Measurements from ENCODE around the gene TASP1.

Gene TASP1

GRCh38 chr20:13419477-13419876, 219.3 kb downstream of the TASP1 start:
- Histone ChIP-seq H3K4me3 (ENCODE audit: low read depth in 1 of 5, low read length in 5 of 5) (no peak overlapping the region), H3K27me3 (ENCODE audit: control insufficient read depth in 5 of 5, insufficient read depth in 4 of 5, low read length in 5 of 5) (no peaks in the 10 kb centered on the region), H3K27ac (ENCODE audit: low read depth, low read length) (no peak overlapping the region), H3K9me3 (ENCODE audit: control insufficient read depth in 5 of 5, low read length in 5 of 5) (no peaks in the 10 kb centered on the region), H3K4me1 (ENCODE audit: control insufficient read depth in 5 of 5, insufficient read depth in 5 of 5, low read length in 5 of 5) (no peaks in the 10 kb centered on the region), H3K36me3 (ENCODE audit: control insufficient read depth in 5 of 5, insufficient read depth in 5 of 5, low read length in 5 of 5) (peaks cover 0 to 8% (median 7%) of the 10 kb centered on the region in 5 donors), H3K9ac (ENCODE audit: low read length in 5 of 5) (no peak overlapping the region)

DNA sequence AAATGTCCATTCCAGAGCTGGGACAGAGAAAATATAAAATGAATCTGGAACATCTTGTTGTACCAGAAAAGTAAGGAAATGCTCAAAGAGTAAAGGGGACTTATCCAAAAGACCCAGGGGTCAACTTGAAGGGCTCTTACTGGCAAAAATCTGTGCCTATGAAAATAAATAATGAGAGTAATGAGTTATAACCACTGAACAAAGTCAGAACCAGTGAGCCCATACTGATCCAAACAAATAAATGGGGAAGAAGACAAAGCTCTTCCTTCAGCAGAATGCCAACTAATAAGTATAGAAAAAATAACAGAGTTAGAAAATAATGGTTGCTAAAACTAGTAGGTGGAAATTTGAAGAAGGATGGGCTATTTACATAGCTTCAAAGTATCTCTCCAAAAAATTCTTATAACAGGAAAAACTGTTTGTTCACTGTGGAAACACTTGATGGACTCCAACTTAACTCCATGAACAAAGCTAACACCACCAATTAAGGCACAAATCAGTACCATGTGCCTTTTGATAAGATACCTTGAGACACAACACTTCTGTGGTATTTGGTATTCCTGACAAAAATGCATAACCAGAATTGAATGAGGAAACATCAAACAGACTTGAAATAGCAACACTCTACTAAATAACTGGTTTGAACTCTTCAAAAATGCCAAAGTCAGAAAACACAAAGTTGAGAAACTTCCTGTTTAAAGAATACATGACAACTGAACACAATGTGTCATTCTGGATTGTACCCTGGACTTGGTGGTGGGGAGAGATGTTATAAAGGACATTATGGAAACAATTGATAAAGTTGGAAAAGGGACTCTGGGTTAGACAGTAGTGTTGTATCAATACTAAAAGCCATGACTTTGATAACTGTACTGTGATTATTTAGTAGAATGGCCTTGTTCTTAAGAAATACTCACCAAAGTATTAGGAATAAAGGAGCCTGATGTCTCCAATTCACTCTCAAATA, 220.2 kb downstream of the TASP1 start:
- Histone ChIP-seq H3K4me1 (ENCODE audit: control insufficient read depth in 5 of 5, insufficient read depth in 5 of 5, low read length in 5 of 5) (no peaks in the 10 kb centered on the region), H3K27me3 (ENCODE audit: control insufficient read depth in 5 of 5, insufficient read depth in 4 of 5, low read length in 5 of 5) (no peaks in the 10 kb centered on the region), H3K9me3 (ENCODE audit: control insufficient read depth in 5 of 5, low read length in 5 of 5) (no peaks in the 10 kb centered on the region), H3K27ac (ENCODE audit: low read depth, low read length) (no peak overlapping the region), H3K9ac (ENCODE audit: low read length in 5 of 5) (no peak overlapping the region), H3K4me3 (ENCODE audit: low read depth in 1 of 5, low read length in 5 of 5) (no peak overlapping the region), H3K36me3 (ENCODE audit: control insufficient read depth in 5 of 5, insufficient read depth in 5 of 5, low read length in 5 of 5) (peaks cover 0 to 8% (median 7%) of the 10 kb centered on the region in 5 donors)

- Histone ChIP-seq H3K9me3 (ENCODE audit: control insufficient read depth in 5 of 5, low read length in 5 of 5) (no peaks in the 10 kb centered on the region), H3K36me3 (ENCODE audit: control insufficient read depth in 5 of 5, insufficient read depth in 5 of 5, low read length in 5 of 5) (peaks cover 0 to 8% (median 7%) of the 10 kb centered on the region in 5 donors), H3K27ac (ENCODE audit: low read depth, low read length) (no peak overlapping the region), H3K4me3 (ENCODE audit: low read depth in 1 of 5, low read length in 5 of 5) (no peak overlapping the region), H3K9ac (ENCODE audit: low read length in 5 of 5) (no peak overlapping the region), H3K27me3 (ENCODE audit: control insufficient read depth in 5 of 5, insufficient read depth in 4 of 5, low read length in 5 of 5) (no peaks in the 10 kb centered on the region), H3K4me1 (ENCODE audit: control insufficient read depth in 5 of 5, insufficient read depth in 5 of 5, low read length in 5 of 5) (peaks cover 0 to 2% (median 0%) of the 10 kb centered on the region in 5 donors)
Measured at GRCh38 chr20:13416531-13416930, 222.2 kb downstream of the TASP1 start.

- Histone ChIP-seq H3K27ac (ENCODE audit: low read depth, low read length) (no peak overlapping the region), H3K4me1 (ENCODE audit: control insufficient read depth in 5 of 5, insufficient read depth in 5 of 5, low read length in 5 of 5) (peaks cover 0 to 3% (median 0%) of the 10 kb centered on the region in 5 donors), H3K27me3 (ENCODE audit: control insufficient read depth in 5 of 5, insufficient read depth in 4 of 5, low read length in 5 of 5) (no peaks in the 10 kb centered on the region), H3K9me3 (ENCODE audit: control insufficient read depth in 5 of 5, low read length in 5 of 5) (no peaks in the 10 kb centered on the region), H3K9ac (ENCODE audit: low read length in 5 of 5) (no peak overlapping the region), H3K36me3 (ENCODE audit: control insufficient read depth in 5 of 5, insufficient read depth in 5 of 5, low read length in 5 of 5) (peaks cover 0 to 8% (median 7%) of the 10 kb centered on the region in 5 donors), H3K4me3 (ENCODE audit: low read depth in 1 of 5, low read length in 5 of 5) (no peak overlapping the region)
Measured at GRCh38 chr20:13412806-13413445, 225.8 kb downstream of the TASP1 start.

DNA sequence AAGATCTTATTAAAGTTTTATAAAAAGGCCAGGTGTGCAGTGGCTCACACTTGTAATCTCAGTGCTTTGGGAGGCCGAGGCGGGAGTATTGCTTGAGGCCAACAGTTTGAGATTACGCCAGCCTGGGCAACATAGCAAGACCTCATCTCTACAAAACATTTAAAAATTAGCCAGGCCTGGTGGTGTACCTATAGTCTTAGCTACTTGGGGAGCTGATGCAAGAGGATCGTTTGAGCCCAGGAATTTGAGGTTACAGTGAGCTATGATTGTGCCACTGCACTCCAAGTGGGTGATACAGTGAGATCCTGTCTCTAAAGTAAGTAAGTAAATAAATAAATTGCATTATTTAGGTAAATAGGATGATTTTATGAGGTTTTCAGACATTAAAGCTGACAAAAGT, 234.4 kb downstream of the TASP1 start:
- H3K36me3 ChIP-seq (ENCODE audit: control insufficient read depth in 5 of 5, insufficient read depth in 5 of 5, low read length in 5 of 5), result no peaks in the 10 kb centered on the region
- H3K27me3 ChIP-seq (ENCODE audit: control insufficient read depth in 5 of 5, insufficient read depth in 4 of 5, low read length in 5 of 5), result no peaks in the 10 kb centered on the region
- H3K9me3 ChIP-seq (ENCODE audit: control insufficient read depth in 5 of 5, low read length in 5 of 5), result no peaks in the 10 kb centered on the region
- no peak overlapping the region for H3K9ac ChIP-seq (ENCODE audit: low read length in 5 of 5)
- H3K27ac ChIP-seq (ENCODE audit: low read depth, low read length), result no peak overlapping the region
- peaks cover 0 to 5% (median 0%) of the 10 kb centered on the region in 5 donors for H3K4me1 ChIP-seq (ENCODE audit: control insufficient read depth in 5 of 5, insufficient read depth in 5 of 5, low read length in 5 of 5)
- H3K4me3 ChIP-seq (ENCODE audit: low read depth in 1 of 5, low read length in 5 of 5), result no peak overlapping the region

DNA sequence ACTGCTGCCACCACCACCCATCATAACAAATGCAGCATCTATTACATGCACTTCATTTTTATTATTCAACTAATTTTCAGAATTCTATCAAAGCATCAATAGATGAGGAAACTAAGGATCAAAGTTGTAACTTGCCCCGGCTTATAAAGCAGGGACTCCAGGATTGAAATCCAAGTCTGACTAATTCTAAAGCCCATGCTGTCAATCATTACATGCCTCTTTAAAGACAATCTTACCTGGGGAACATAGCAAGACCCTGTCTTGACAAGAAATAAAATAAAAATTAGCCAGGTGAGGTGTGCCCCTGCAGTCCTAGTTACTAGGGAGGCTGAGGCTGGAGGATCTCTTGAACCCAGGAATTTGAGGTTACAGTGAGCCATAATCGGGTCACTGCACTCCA, 235.3 kb downstream of the TASP1 start:
- H3K9me3 ChIP-seq (ENCODE audit: control insufficient read depth in 5 of 5, low read length in 5 of 5), result no peaks in the 10 kb centered on the region
- H3K9ac ChIP-seq (ENCODE audit: low read length in 5 of 5), result no peak overlapping the region
- no peaks in the 10 kb centered on the region for H3K36me3 ChIP-seq (ENCODE audit: control insufficient read depth in 5 of 5, insufficient read depth in 5 of 5, low read length in 5 of 5)
- H3K27ac ChIP-seq (ENCODE audit: low read depth, low read length), result no peak overlapping the region
- H3K27me3 ChIP-seq (ENCODE audit: control insufficient read depth in 5 of 5, insufficient read depth in 4 of 5, low read length in 5 of 5), result no peaks in the 10 kb centered on the region
- H3K4me1 ChIP-seq (ENCODE audit: control insufficient read depth in 5 of 5, insufficient read depth in 5 of 5, low read length in 5 of 5), result peaks cover 0 to 5% (median 0%) of the 10 kb centered on the region in 5 donors
- no peak overlapping the region for H3K4me3 ChIP-seq (ENCODE audit: low read depth in 1 of 5, low read length in 5 of 5)

DNA sequence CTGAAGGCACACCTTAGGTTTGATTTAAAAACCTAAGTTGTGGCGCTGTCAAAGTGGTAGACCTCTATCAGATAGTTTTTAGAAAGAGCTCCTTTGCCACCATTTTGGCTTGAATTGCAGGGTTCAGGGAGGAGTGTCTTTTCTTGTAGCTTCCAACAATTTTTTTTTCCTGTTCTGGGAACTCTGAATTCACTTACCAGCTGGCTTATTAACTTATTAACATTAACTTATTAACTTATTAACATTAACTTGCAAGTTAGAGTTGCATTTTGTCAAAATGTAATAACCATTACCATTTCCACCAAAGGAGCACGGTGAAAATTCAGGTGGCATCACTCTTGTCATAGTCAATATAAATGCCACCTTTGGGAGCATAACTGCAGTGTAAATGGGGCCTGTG, 235.7 kb downstream of the TASP1 start:
- no peak overlapping the region for H3K4me3 ChIP-seq (ENCODE audit: low read depth in 1 of 5, low read length in 5 of 5)
- H3K36me3 ChIP-seq (ENCODE audit: control insufficient read depth in 5 of 5, insufficient read depth in 5 of 5, low read length in 5 of 5), result no peaks in the 10 kb centered on the region
- peaks cover 0 to 5% (median 0%) of the 10 kb centered on the region in 5 donors for H3K4me1 ChIP-seq (ENCODE audit: control insufficient read depth in 5 of 5, insufficient read depth in 5 of 5, low read length in 5 of 5)
- no peak overlapping the region for H3K27ac ChIP-seq (ENCODE audit: low read depth, low read length)
- H3K9ac ChIP-seq (ENCODE audit: low read length in 5 of 5), result no peak overlapping the region
- H3K27me3 ChIP-seq (ENCODE audit: control insufficient read depth in 5 of 5, insufficient read depth in 4 of 5, low read length in 5 of 5), result no peaks in the 10 kb centered on the region
- no peaks in the 10 kb centered on the region for H3K9me3 ChIP-seq (ENCODE audit: control insufficient read depth in 5 of 5, low read length in 5 of 5)

GRCh38 chr20:13402171-13402760, 236.5 kb downstream of the TASP1 start:
- Histone ChIP-seq H3K27ac (ENCODE audit: low read depth, low read length) (no peak overlapping the region), H3K36me3 (ENCODE audit: control insufficient read depth in 5 of 5, insufficient read depth in 5 of 5, low read length in 5 of 5) (no peaks in the 10 kb centered on the region), H3K4me3 (ENCODE audit: low read depth in 1 of 5, low read length in 5 of 5) (peak overlapping the region in 3 of 5 donors; percentile 12 to 42 (median 26)), H3K9ac (ENCODE audit: low read length in 5 of 5) (no peak overlapping the region), H3K27me3 (ENCODE audit: control insufficient read depth in 5 of 5, insufficient read depth in 4 of 5, low read length in 5 of 5) (no peaks in the 10 kb centered on the region), H3K9me3 (ENCODE audit: control insufficient read depth in 5 of 5, low read length in 5 of 5) (no peaks in the 10 kb centered on the region), H3K4me1 (ENCODE audit: control insufficient read depth in 5 of 5, insufficient read depth in 5 of 5, low read length in 5 of 5) (peaks cover 0 to 5% (median 0%) of the 10 kb centered on the region in 5 donors)

DNA sequence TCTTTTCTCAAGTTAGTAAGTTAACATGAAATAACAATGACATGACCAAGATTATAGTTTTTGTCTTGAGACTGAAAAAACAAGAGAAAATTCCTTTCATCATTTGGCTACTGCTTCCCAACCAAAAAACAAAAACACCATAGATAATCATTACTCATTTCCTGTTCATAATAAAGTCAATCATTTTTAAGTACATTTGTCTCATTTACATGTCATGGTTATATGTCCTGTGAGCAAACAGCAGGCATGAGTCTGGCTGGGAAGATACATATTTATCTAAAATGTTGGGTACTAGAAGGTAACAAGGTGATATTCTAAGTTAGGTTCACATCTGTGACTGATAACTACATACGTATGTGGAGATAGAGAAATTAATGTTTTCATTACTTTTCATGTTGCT, 237.1 kb downstream of the TASP1 start:
- Histone ChIP-seq H3K27ac (ENCODE audit: low read depth, low read length) (no peak overlapping the region), H3K9ac (ENCODE audit: low read length in 5 of 5) (no peak overlapping the region), H3K4me3 (ENCODE audit: low read depth in 1 of 5, low read length in 5 of 5) (no peak overlapping the region), H3K36me3 (ENCODE audit: control insufficient read depth in 5 of 5, insufficient read depth in 5 of 5, low read length in 5 of 5) (no peaks in the 10 kb centered on the region), H3K4me1 (ENCODE audit: control insufficient read depth in 5 of 5, insufficient read depth in 5 of 5, low read length in 5 of 5) (peaks cover 0 to 5% (median 0%) of the 10 kb centered on the region in 5 donors), H3K9me3 (ENCODE audit: control insufficient read depth in 5 of 5, low read length in 5 of 5) (no peaks in the 10 kb centered on the region), H3K27me3 (ENCODE audit: control insufficient read depth in 5 of 5, insufficient read depth in 4 of 5, low read length in 5 of 5) (no peaks in the 10 kb centered on the region)

DNA sequence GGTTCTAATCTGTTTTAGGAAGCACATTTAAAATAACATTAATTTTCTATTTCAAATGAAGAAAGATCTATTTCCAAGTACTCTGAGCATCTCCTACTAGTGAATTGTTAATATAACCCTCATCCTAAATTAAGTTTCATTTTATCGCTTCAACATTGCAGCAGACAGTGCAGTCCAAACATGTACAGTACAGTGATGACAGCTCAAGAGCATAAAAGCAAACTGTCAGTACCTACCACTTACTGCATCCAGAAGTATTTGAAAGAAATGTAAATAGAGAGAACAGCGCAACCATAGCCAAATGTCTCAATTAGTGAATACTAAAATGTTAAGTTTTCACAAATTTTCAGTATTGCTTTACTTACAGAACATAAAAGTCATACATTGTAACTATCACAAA, 238.3 kb downstream of the TASP1 start:
- no peak overlapping the region for H3K9ac ChIP-seq (ENCODE audit: low read length in 5 of 5)
- no peak overlapping the region for H3K27ac ChIP-seq (ENCODE audit: low read depth, low read length)
- no peaks in the 10 kb centered on the region for H3K36me3 ChIP-seq (ENCODE audit: control insufficient read depth in 5 of 5, insufficient read depth in 5 of 5, low read length in 5 of 5)
- no peak overlapping the region for H3K4me3 ChIP-seq (ENCODE audit: low read depth in 1 of 5, low read length in 5 of 5)
- H3K27me3 ChIP-seq (ENCODE audit: control insufficient read depth in 5 of 5, insufficient read depth in 4 of 5, low read length in 5 of 5), result no peaks in the 10 kb centered on the region
- peaks cover 0 to 5% (median 0%) of the 10 kb centered on the region in 5 donors for H3K4me1 ChIP-seq (ENCODE audit: control insufficient read depth in 5 of 5, insufficient read depth in 5 of 5, low read length in 5 of 5)
- no peaks in the 10 kb centered on the region for H3K9me3 ChIP-seq (ENCODE audit: control insufficient read depth in 5 of 5, low read length in 5 of 5)

All from subcutaneous abdominal adipose tissue (tissue), 5 donors.